Measurements from ENCODE around the gene PPFIA2.

Gene PPFIA2

DNA sequence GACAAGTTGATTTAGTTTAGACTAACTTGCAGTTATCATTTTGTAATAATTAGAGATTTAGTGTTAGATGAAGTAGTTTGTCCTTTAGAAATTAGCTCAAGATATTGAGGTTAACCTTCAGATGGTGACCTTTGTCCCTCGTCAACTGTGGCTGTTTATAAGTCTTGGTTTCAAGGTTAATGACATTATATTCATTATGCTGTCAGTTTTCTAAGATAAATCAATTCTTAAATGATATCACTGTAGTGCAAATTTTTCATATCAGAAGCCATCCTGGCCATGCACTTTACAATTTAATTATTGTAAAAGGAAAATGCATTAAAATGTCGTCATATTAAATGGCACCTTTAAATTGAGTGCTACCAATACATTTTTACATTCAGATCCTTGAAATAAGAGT is 19.6 kb upstream of the PPFIA2 start:
- no peak overlapping the region for H3K4me3 ChIP-seq (ENCODE audit: low read depth, low read length)
- TF ChIP-seq, protein P1, sequence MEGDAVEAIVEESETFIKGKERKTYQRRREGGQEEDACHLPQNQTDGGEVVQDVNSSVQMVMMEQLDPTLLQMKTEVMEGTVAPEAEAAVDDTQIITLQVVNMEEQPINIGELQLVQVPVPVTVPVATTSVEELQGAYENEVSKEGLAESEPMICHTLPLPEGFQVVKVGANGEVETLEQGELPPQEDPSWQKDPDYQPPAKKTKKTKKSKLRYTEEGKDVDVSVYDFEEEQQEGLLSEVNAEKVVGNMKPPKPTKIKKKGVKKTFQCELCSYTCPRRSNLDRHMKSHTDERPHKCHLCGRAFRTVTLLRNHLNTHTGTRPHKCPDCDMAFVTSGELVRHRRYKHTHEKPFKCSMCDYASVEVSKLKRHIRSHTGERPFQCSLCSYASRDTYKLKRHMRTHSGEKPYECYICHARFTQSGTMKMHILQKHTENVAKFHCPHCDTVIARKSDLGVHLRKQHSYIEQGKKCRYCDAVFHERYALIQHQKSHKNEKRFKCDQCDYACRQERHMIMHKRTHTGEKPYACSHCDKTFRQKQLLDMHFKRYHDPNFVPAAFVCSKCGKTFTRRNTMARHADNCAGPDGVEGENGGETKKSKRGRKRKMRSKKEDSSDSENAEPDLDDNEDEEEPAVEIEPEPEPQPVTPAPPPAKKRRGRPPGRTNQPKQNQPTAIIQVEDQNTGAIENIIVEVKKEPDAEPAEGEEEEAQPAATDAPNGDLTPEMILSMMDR (IDR thresholded peaks at IDR 0.05; ENCODE audit: low read depth, low read length) = no peak

DNA sequence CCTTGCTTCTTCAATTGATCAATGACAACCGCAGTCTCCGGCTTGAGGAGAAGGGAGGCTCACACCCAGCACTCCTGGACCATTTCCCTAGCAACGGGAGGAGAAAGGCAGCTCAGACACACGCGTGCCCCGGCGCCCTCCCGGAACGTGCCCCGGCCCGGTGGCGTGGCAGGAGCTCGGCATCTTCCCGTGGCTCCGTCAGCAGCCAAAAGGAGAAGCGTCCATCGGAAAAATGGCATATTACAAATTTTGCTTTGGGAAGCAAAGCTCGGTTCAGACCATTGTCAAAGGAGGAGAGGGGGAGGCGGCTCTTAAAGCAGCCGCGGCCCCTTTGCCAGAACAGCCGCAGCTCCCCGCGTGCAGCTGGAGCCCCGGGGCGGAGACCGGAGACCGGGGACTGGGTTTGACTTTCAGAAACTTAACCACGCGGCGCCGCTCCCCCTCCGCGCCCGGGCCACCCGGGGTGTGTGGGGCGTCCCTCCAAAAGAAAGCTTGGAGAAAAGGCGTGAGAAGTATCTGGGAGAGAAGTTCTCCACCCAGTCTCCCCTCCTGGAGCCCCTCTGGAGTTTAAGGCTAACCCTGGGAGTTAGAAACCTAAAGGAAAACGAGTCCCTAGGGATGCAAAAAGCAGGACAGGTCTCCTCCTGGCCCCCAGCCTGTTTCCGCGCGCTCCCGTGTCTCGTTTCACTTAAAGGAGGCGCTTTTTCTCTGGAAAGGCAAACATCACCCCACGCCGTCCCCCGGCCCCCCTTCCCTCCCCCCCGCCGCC is 545 bp downstream of the PPFIA2 start:
- TF ChIP-seq, protein P1 (IDR thresholded peaks at IDR 0.05; ENCODE audit: low read depth, low read length) = no peak
- no peak overlapping the region for H3K4me3 ChIP-seq (ENCODE audit: low read depth, low read length)

DNA sequence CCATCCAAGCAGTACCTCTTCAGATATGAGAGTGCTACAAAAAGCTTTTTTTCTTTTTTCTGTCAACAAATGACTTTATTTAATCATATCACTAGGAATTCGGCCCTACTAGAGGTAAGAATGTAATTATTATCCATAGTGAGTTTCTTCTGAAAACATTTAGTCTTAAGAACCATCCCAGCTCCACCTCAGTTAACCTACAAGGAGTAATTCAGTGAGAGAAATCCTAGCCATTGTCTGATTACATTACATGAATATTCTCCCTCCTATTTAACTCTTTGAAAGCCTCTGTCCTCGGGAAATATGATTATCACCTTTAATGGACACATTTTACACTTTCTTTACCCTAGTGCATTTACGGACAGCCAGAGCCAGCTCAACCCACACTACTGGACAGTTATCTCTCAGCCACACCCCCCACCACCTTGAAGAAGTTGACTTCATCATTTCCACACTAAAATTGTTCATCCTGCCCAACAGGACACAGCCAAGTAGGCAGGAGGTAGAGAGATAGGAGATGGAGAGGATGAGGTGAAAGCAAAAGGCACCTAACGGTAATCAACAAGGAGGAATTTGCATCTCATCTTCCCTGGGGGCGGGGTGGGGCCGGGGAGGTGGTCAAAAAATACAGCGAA is 1.3 kb downstream of the PPFIA2 start:
- no peak overlapping the region for H3K4me3 ChIP-seq (ENCODE audit: low read depth, low read length)
- TF ChIP-seq, protein P1 (IDR thresholded peaks at IDR 0.05; ENCODE audit: low read depth, low read length) = no peak

DNA sequence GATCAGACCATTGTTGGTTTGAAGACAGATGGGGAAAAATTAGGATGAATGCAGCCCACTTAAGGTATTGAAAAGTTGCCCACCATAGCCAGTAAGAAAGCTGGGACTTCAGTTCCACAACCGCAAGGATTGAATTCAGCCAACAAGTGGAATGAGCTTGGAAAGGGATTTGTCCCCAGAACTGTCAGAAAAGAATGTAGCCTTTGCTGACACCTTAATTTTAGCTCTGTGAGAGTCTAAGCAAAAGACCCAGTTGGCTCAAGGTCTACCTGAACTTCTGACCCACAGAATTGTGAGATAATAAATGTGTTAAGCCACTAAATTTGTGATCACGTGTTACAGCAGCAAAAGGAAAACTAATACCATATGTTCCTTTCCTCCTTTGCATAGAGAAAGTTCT is 29.4 kb downstream of the PPFIA2 start:
- H3K4me3 ChIP-seq (ENCODE audit: low read depth, low read length) = no peak overlapping the region
- TF ChIP-seq, protein P1 (IDR thresholded peaks at IDR 0.05; ENCODE audit: low read depth, low read length) = no peak

DNA sequence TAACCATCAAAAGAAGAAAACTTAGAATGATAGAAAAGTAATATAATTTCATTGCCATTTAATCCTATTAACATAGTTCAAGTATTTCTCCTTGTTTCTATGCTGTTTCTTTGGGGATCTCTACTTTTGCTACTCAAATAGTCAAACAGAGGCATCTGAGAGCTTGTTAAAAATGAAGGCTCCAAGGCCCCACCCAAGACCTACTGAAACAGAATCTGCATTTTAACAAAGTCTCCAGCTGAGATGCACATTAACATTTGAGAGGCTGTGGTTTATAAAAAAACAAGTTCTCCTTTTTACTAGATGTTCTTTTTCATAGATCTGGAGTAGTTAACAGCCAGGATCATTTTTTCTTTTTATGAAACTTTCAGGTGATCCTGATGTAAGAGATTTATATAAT is 31.8 kb downstream of the PPFIA2 start:
- TF ChIP-seq, protein P1 (IDR thresholded peaks at IDR 0.05; ENCODE audit: low read depth, low read length) = no peak
- H3K4me3 ChIP-seq (ENCODE audit: low read depth, low read length) = no peak overlapping the region

DNA sequence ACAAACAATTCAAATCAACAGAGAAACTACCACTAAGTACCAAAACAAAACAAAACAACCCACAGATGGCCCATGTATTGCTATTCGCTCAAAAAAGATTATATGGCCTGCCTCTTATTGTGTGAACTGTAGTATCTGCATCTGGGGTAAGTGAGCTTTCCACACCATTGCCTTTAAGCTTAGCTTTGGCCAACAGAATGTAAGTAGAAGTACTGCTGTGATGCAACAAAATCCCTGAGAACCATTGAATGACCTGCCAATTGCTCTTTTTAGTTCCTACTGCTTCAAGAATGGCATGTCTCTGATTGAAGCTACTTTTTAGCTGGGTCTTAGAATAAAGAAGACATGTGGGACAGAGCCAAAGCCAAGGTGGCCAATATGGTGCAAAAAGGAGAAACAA is 32.5 kb downstream of the PPFIA2 start:
- TF ChIP-seq, protein P1 (IDR thresholded peaks at IDR 0.05; ENCODE audit: low read depth, low read length) = no peak
- no peak overlapping the region for H3K4me3 ChIP-seq (ENCODE audit: low read depth, low read length)

DNA sequence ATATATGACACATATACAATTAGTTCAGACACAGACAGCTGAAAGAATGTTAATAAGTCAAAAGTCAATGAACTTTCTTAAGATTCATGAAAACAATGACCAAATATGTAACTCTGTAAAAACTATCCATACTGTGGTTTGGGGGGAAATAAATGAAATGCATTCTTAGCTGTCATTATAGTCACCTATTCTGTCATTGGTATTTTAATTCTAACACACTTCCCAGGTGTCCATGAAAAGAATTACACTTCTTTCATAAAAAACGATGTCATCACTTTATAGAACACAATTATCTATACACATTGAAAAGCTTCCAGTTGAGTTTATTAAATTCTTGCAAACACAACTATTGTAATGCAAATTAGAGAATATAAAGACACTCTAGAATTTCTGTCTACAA is 35.8 kb downstream of the PPFIA2 start:
- H3K4me3 ChIP-seq (ENCODE audit: low read depth, low read length) = no peak overlapping the region
- TF ChIP-seq, protein P1 (IDR thresholded peaks at IDR 0.05; ENCODE audit: low read depth, low read length) = no peak
